Natural killer cell treated with Interleukin-12 subunit alpha and Interleukin-12 subunit beta and Interleukin-15 and Interleukin-18, amount 100 ng/mL, for 72 hours (primary cell): ENCODE measurements around the gene MACROD2. TPM values are rescaled to one million over a fixed set of nuclear protein-coding genes. Genes with fewer than 3 reads are reported as not detected.

Source experiments
- ATAC-seq, 2 donors: fragments of 150-1000 bp; cut with Tn5 transposase in 1 of 2; sonication (Bioruptor Pico), chemical (Tn5 transposase) in 1 of 2; 2 replicates each; pipeline ENCODE4 v1.10.0; 2021
- DNase-seq: peaks from one replicate; pipeline ENCODE4 v3.0.0; 2022; ENCODE audit warnings: low spot score
- H3K27ac Mint-ChIP-seq, 2 donors: 1 replicate in 1 of 2; 2 replicates in 1 of 2; pipeline ENCODE4 v1.8.0; 2022; ENCODE audit warnings: mixed read lengths in 2 of 2, mild to moderate bottlenecking in 1 of 2, moderate library complexity in 1 of 2
- H3K27me3 Mint-ChIP-seq, 2 donors: 1 replicate in 1 of 2; 2 replicates in 1 of 2; pipeline ENCODE4 v1.8.0; 2022; ENCODE audit warnings: mixed read lengths in 2 of 2
- H3K36me3 Mint-ChIP-seq: one replicate; pipeline ENCODE4 v1.8.0; 2022; ENCODE audit warnings: mixed read lengths
- H3K4me1 Mint-ChIP-seq, 2 donors: 1 replicate in 1 of 2; 2 replicates in 1 of 2; pipeline ENCODE4 v1.8.0; 2022; ENCODE audit warnings: low read depth in 2 of 2, mixed read lengths in 2 of 2, mild to moderate bottlenecking in 1 of 2
- H3K4me3 Mint-ChIP-seq: one replicate; pipeline ENCODE4 v1.8.0; 2022; ENCODE audit warnings: mixed read lengths
- H3K9me3 Mint-ChIP-seq: 2 replicates; pipeline ENCODE4 v1.8.0; 2022; ENCODE audit warnings: mixed read lengths
- total RNA-seq, 2 donors: library from RNA; stranded (reverse); gene quantifications; one replicate each; pipeline ENCODE4 v1.2.3, GENCODE V29; 2022

The MACROD2 gene
- total RNA-seq, 2 donors from 2014 or later: not detected

- no peak for ATAC-seq
- Mint-ChIP-seq H3K36me3 (no peaks in the 10 kb centered on the region), H3K9me3 (peaks cover 8% of the 10 kb centered on the region), H3K27me3 (no peaks in the 10 kb centered on the region), H3K4me1 (no peaks in the 10 kb centered on the region), H3K27ac (no peak overlapping the region), H3K4me3 (no peak overlapping the region)
- no peak for DNase-seq
Observed at GRCh38 chr20:15565786-15566185, 1570.5 kb downstream of the MACROD2 start.

- Mint-ChIP-seq H3K4me1 (no peaks in the 10 kb centered on the region), H3K9me3 (peaks cover 8% of the 10 kb centered on the region), H3K36me3 (no peaks in the 10 kb centered on the region), H3K27ac (no peak overlapping the region), H3K4me3 (no peak overlapping the region), H3K27me3 (no peaks in the 10 kb centered on the region)
- no peak for DNase-seq
- no peak for ATAC-seq
Observed at GRCh38 chr20:15567219-15567618, 1571.9 kb downstream of the MACROD2 start.

- no peak overlapping the region for H3K4me3 Mint-ChIP-seq
- H3K27ac Mint-ChIP-seq: no peak overlapping the region
Observed at GRCh38 chr20:15570156-15570555, 1574.8 kb downstream of the MACROD2 start.

GRCh38 chr20:15571056-15571455 lies 1575.7 kb downstream of the MACROD2 start:
- H3K27ac Mint-ChIP-seq: no peak overlapping the region
- DNase-seq (no peak), ATAC-seq (no peak)
- no peak overlapping the region for H3K4me3 Mint-ChIP-seq
- no peaks in the 10 kb centered on the region for H3K27me3 Mint-ChIP-seq
- peaks cover 11% of the 10 kb centered on the region for H3K9me3 Mint-ChIP-seq
- H3K4me1 Mint-ChIP-seq: no peaks in the 10 kb centered on the region
- H3K36me3 Mint-ChIP-seq: no peaks in the 10 kb centered on the region

More at GRCh38 chr20:15570156-15570555, 1574.8 kb downstream of the MACROD2 start:
- H3K27me3 Mint-ChIP-seq: no peaks in the 10 kb centered on the region
- no peaks in the 10 kb centered on the region for H3K36me3 Mint-ChIP-seq
- ATAC-seq: no peak
- peaks cover 11% of the 10 kb centered on the region for H3K9me3 Mint-ChIP-seq
- no peaks in the 10 kb centered on the region for H3K4me1 Mint-ChIP-seq
- no peak for DNase-seq

GRCh38 chr20:15575255-15575654 lies 1579.9 kb downstream of the MACROD2 start:
- H3K4me1 Mint-ChIP-seq: no peaks in the 10 kb centered on the region
- no peak overlapping the region for H3K27ac Mint-ChIP-seq
- no peak for ATAC-seq
- H3K4me3 Mint-ChIP-seq: no peak overlapping the region
- no peak for DNase-seq
- H3K9me3 Mint-ChIP-seq: peaks cover 8% of the 10 kb centered on the region
- H3K36me3 Mint-ChIP-seq: no peaks in the 10 kb centered on the region
- no peaks in the 10 kb centered on the region for H3K27me3 Mint-ChIP-seq

GRCh38 chr20:15576411-15576810 lies 1581.1 kb downstream of the MACROD2 start:
- Mint-ChIP-seq H3K27me3 (no peaks in the 10 kb centered on the region), H3K9me3 (peaks cover 13% of the 10 kb centered on the region), H3K4me3 (no peak overlapping the region), H3K27ac (no peak overlapping the region), H3K36me3 (no peaks in the 10 kb centered on the region), H3K4me1 (no peaks in the 10 kb centered on the region)
- ATAC-seq (no peak), DNase-seq (no peak)

GRCh38 chr20:15578113-15578512 lies 1582.8 kb downstream of the MACROD2 start:
- H3K9me3 Mint-ChIP-seq: peaks cover 14% of the 10 kb centered on the region
- H3K4me3 Mint-ChIP-seq: no peak overlapping the region
- no peaks in the 10 kb centered on the region for H3K27me3 Mint-ChIP-seq
- H3K27ac Mint-ChIP-seq: no peak overlapping the region
- no peak for ATAC-seq
- no peak for DNase-seq
- H3K36me3 Mint-ChIP-seq: no peaks in the 10 kb centered on the region
- no peaks in the 10 kb centered on the region for H3K4me1 Mint-ChIP-seq

GRCh38 chr20:15579688-15580087 lies 1584.4 kb downstream of the MACROD2 start:
- Mint-ChIP-seq H3K27ac (no peak overlapping the region), H3K36me3 (no peaks in the 10 kb centered on the region), H3K9me3 (peaks cover 14% of the 10 kb centered on the region), H3K4me1 (no peaks in the 10 kb centered on the region), H3K27me3 (no peaks in the 10 kb centered on the region), H3K4me3 (no peak overlapping the region)
- DNase-seq (no peak), ATAC-seq (no peak)

- Mint-ChIP-seq H3K27ac (no peak overlapping the region), H3K27me3 (no peaks in the 10 kb centered on the region), H3K4me1 (no peaks in the 10 kb centered on the region), H3K9me3 (peaks cover 11% of the 10 kb centered on the region), H3K36me3 (no peaks in the 10 kb centered on the region), H3K4me3 (no peak overlapping the region)
- ATAC-seq (no peak), DNase-seq (no peak)
Observed at GRCh38 chr20:15582146-15582760, 1586.9 kb downstream of the MACROD2 start.

GRCh38 chr20:15584507-15584906 lies 1589.2 kb downstream of the MACROD2 start:
- no peak overlapping the region for H3K4me3 Mint-ChIP-seq
- H3K27ac Mint-ChIP-seq: no peak overlapping the region
- no peaks in the 10 kb centered on the region for H3K27me3 Mint-ChIP-seq
- H3K9me3 Mint-ChIP-seq: peaks cover 11% of the 10 kb centered on the region
- H3K4me1 Mint-ChIP-seq: no peaks in the 10 kb centered on the region
- no peak for ATAC-seq
- no peaks in the 10 kb centered on the region for H3K36me3 Mint-ChIP-seq
- DNase-seq: no peak

- H3K4me1 Mint-ChIP-seq: no peaks in the 10 kb centered on the region
- no peaks in the 10 kb centered on the region for H3K27me3 Mint-ChIP-seq
- H3K27ac Mint-ChIP-seq: no peak overlapping the region
- H3K9me3 Mint-ChIP-seq: peaks cover 14% of the 10 kb centered on the region
- no peak for ATAC-seq
- DNase-seq: no peak
- H3K36me3 Mint-ChIP-seq: no peaks in the 10 kb centered on the region
- no peak overlapping the region for H3K4me3 Mint-ChIP-seq
Observed at GRCh38 chr20:15593081-15593480, 1597.8 kb downstream of the MACROD2 start.

GRCh38 chr20:15594158-15594695 lies 1598.9 kb downstream of the MACROD2 start:
- no peaks in the 10 kb centered on the region for H3K36me3 Mint-ChIP-seq

GRCh38 chr20:15596220-15596890 lies 1601.0 kb downstream of the MACROD2 start:
- Mint-ChIP-seq H3K27me3 (no peaks in the 10 kb centered on the region), H3K4me1 (no peaks in the 10 kb centered on the region), H3K36me3 (no peaks in the 10 kb centered on the region), H3K4me3 (no peak overlapping the region), H3K9me3 (peaks cover 11% of the 10 kb centered on the region), H3K27ac (no peak overlapping the region)
- ATAC-seq (no peak), DNase-seq (no peak)

More at GRCh38 chr20:15594158-15594695, 1598.9 kb downstream of the MACROD2 start:
- Mint-ChIP-seq H3K9me3 (peaks cover 11% of the 10 kb centered on the region), H3K4me1 (no peaks in the 10 kb centered on the region), H3K27ac (no peak overlapping the region), H3K4me3 (no peak overlapping the region), H3K27me3 (no peaks in the 10 kb centered on the region)
- ATAC-seq (no peak), DNase-seq (no peak)

GRCh38 chr20:15597306-15597705 lies 1602.0 kb downstream of the MACROD2 start:
- H3K9me3 Mint-ChIP-seq: peaks cover 8% of the 10 kb centered on the region
- no peaks in the 10 kb centered on the region for H3K27me3 Mint-ChIP-seq
- H3K4me1 Mint-ChIP-seq: no peaks in the 10 kb centered on the region
- no peak overlapping the region for H3K4me3 Mint-ChIP-seq
- H3K36me3 Mint-ChIP-seq: no peaks in the 10 kb centered on the region
- H3K27ac Mint-ChIP-seq: no peak overlapping the region
- DNase-seq (no peak), ATAC-seq (no peak)
